Measurements from ENCODE around the gene PTPN23. TPM values are rescaled to one million over a fixed set of nuclear protein-coding genes. Genes with fewer than 3 reads are reported as not detected.
"Not testable (repeated sequence)": the region's sequence is repeated elsewhere in the genome, so short reads cannot be mapped to it uniquely, and the experiment has no call there.

Gene PTPN23
- total RNA-seq, 4 donors from 2014 or later = 30.8 to 277 (median 90.7) TPM

- TF ChIP-seq POLR2A (IDR thresholded peaks at IDR 0.05) = no peak
- WGBS, 2 donors = 78 to 97% methylated on average over 4 of the region's 4 CpGs
- Histone ChIP-seq H3K27ac (no peak overlapping the region), H3K36me3 (no peaks in the 10 kb centered on the region), H3K27me3 (no peaks in the 10 kb centered on the region), H3K9me3 (peaks cover 0 to 1% (median 0%) of the 10 kb centered on the region in 4 donors), H3K4me1 (peaks cover 0 to 13% (median 0%) of the 10 kb centered on the region in 4 donors), H3K4me3 (no peak overlapping the region)
- DNase-seq (ENCODE audit: low spot score in 2 of 2) = no peak
These were observed 71.8 kb downstream of the PTPN23 start for GRCh38 chr3:47452453-47453215.

- Histone ChIP-seq H3K36me3 (peaks cover 0 to 3% (median 0%) of the 10 kb centered on the region in 3 donors), H3K4me1 (peaks cover 0 to 13% (median 0%) of the 10 kb centered on the region in 4 donors), H3K27ac (peak overlapping the region in 1 of 4 donors; percentile 50), H3K9me3 (peaks cover 0 to 6% (median 0%) of the 10 kb centered on the region in 4 donors), H3K27me3 (no peaks in the 10 kb centered on the region), H3K4me3 (no peak overlapping the region)
- 70 to 80% methylated on average over 3 of the region's 3 CpGs for WGBS, 2 donors
- TF ChIP-seq POLR2A (IDR thresholded peaks at IDR 0.05) (no peak), EP300 (IDR thresholded peaks at IDR 0.05) (no peak), CTCF (IDR thresholded peaks at IDR 0.05) (no peak)
- DNase-seq (ENCODE audit: low spot score in 2 of 2) = no peak
These were observed 75.1 kb downstream of the PTPN23 start for GRCh38 chr3:47455806-47456452.

- no peak overlapping the region for H3K4me3 ChIP-seq
- no peak overlapping the region for H3K27ac ChIP-seq
- DNase-seq (ENCODE audit: low spot score in 2 of 2) = no peak
- no peak for TF ChIP-seq EP300 (IDR thresholded peaks at IDR 0.05)
- no peak for TF ChIP-seq POLR2A (IDR thresholded peaks at IDR 0.05)
- TF ChIP-seq CTCF (IDR thresholded peaks at IDR 0.05) = no peak
- no peaks in the 10 kb centered on the region for H3K27me3 ChIP-seq
- peaks cover 0 to 3% (median 0%) of the 10 kb centered on the region in 3 donors for H3K36me3 ChIP-seq
- H3K4me1 ChIP-seq = peaks cover 0 to 17% (median 0%) of the 10 kb centered on the region in 4 donors
- H3K9me3 ChIP-seq = peaks cover 0 to 6% (median 0%) of the 10 kb centered on the region in 4 donors
These were observed 76.2 kb downstream of the PTPN23 start for GRCh38 chr3:47456984-47457383.

- not testable (repeated sequence) for H3K9me3 ChIP-seq; H3K27me3 ChIP-seq; H3K27ac ChIP-seq; H3K4me3 ChIP-seq; DNase-seq (ENCODE audit: low spot score in 2 of 2); H3K36me3 ChIP-seq
- H3K4me1 ChIP-seq = peaks cover 0 to 30% (median 0%) of the 10 kb centered on the region in 4 donors
- WGBS, 2 donors = 69 to 77% methylated on average over 9 of the region's 9 CpGs
These were observed 78.8 kb downstream of the PTPN23 start for GRCh38 chr3:47459534-47460085.

Other genes starting within 250 kb of the PTPN23 start
- gene SETD2, start 216.9 kb upstream of the PTPN23 start, total RNA-seq = 10 to 100 TPM; 55.5 to 69.6 (median 64.7) TPM
- 10 to 100 TPM in 1 of 4 donors, 1 to 10 TPM in 2, under 1 TPM in 1; 0.59 to 20.3 (median 5.2) TPM for gene KIF9, start 98.2 kb upstream of the PTPN23 start, total RNA-seq
- gene KLHL18, start 98.1 kb upstream of the PTPN23 start, total RNA-seq = 10 to 100 TPM in 3 of 4 donors, 1 to 10 TPM in 1; 8.2 to 17.7 (median 13.7) TPM
- gene SCAP, start 94.9 kb downstream of the PTPN23 start, total RNA-seq = 100 to 1,000 TPM in 1 of 4 donors, 10 to 100 TPM in 3; 73.4 to 128 (median 88.4) TPM
- 10 to 100 TPM; 19.9 to 25.5 (median 22.7) TPM for gene ELP6, start 132.7 kb downstream of the PTPN23 start, total RNA-seq
- gene CSPG5, start 197.8 kb downstream of the PTPN23 start, total RNA-seq = 1 to 10 TPM in 1 of 4 donors, under 1 TPM in 2, not detected in 1; under 0.01 to 4.8 (median 0.22) TPM

Data from tibial nerve (tissue), 4 donors.